GM19025 (cell line): ENCODE results near the gene SEC23IP.

ENCODE experiments used
- ATAC-seq: cut with Tn5 transposase; IDR thresholded peaks from one replicate; pipeline ENCODE4 v1.9.1; 2021; ENCODE audit warnings: mild to moderate bottlenecking, low read depth, moderate library complexity; ENCODE audit not compliant: unreplicated experiment

Gene SEC23IP

GRCh38 chr10:119932631-119933030 lies 40.1 kb downstream of the SEC23IP start:
- no peak for ATAC-seq

- no peak for ATAC-seq
These were observed 40.6 kb downstream of the SEC23IP start for GRCh38 chr10:119933179-119933578.

GRCh38 chr10:119940487-119940886 lies 48.0 kb downstream of the SEC23IP start:
- ATAC-seq = no peak

GRCh38 chr10:119942973-119943372 lies 50.4 kb downstream of the SEC23IP start:
- no peak for ATAC-seq

- no peak for ATAC-seq
These were observed 53.3 kb downstream of the SEC23IP start for GRCh38 chr10:119945805-119946204.

GRCh38 chr10:119947300-119947699 lies 54.8 kb downstream of the SEC23IP start:
- no peak for ATAC-seq

GRCh38 chr10:119957451-119957850 lies 64.9 kb downstream of the SEC23IP start:
- no peak for ATAC-seq

GRCh38 chr10:119962837-119963236 lies 70.3 kb downstream of the SEC23IP start:
- ATAC-seq = no peak

- no peak for ATAC-seq
These were observed 74.5 kb downstream of the SEC23IP start for GRCh38 chr10:119967066-119967465.

GRCh38 chr10:119969609-119970008 lies 77.1 kb downstream of the SEC23IP start:
- ATAC-seq = no peak

GRCh38 chr10:119970107-119970506 lies 77.6 kb downstream of the SEC23IP start:
- ATAC-seq = no peak

GRCh38 chr10:119970963-119971362 lies 78.4 kb downstream of the SEC23IP start:
- ATAC-seq = no peak

GRCh38 chr10:119973281-119973680 lies 80.8 kb downstream of the SEC23IP start:
- no peak for ATAC-seq

GRCh38 chr10:119976421-119976820 lies 83.9 kb downstream of the SEC23IP start:
- no peak for ATAC-seq

- no peak for ATAC-seq
These were observed 88.6 kb downstream of the SEC23IP start for GRCh38 chr10:119980956-119981750.

- ATAC-seq = no peak
These were observed 89.3 kb downstream of the SEC23IP start for GRCh38 chr10:119981826-119982225.

GRCh38 chr10:119988333-119988732 lies 95.8 kb downstream of the SEC23IP start:
- ATAC-seq = no peak

GRCh38 chr10:119989966-119990365 lies 97.4 kb downstream of the SEC23IP start:
- ATAC-seq = no peak

GRCh38 chr10:119991066-119991465 lies 98.5 kb downstream of the SEC23IP start:
- no peak for ATAC-seq

- no peak for ATAC-seq
These were observed 99.3 kb downstream of the SEC23IP start for GRCh38 chr10:119991816-119992215.
